Breast epithelium (tissue), 4 donors: ENCODE results near the gene WIPI1. TPM values are rescaled to one million over a fixed set of nuclear protein-coding genes. Genes with fewer than 3 reads are reported as not detected.

Source experiments
- DNase-seq, 2 donors: peaks; one replicate each; pipeline ENCODE4 v3.0.0-alpha.2; 2019; ENCODE audit warnings: low spot score in 2 of 2
- H3K27ac ChIP-seq, 2 donors: fragments of 200-600 bp; sonication (generic) in 1 of 2; one replicate each; pipeline ENCODE4 v1.5.1; 2016 to 2019; ENCODE audit warnings: mild to moderate bottlenecking in 1 of 2
- H3K27me3 ChIP-seq, 2 donors: fragments of 200-600 bp; sonication (generic) in 1 of 2; one replicate each; pipeline versions ENCODE4 v1.5.1 to v1.6.0; 2017 to 2019; ENCODE audit warnings: control low read depth in 1 of 2, mild to moderate bottlenecking in 1 of 2
- H3K36me3 ChIP-seq: fragments of 200-600 bp; one replicate; pipeline ENCODE4 v1.5.1; 2019
- H3K4me1 ChIP-seq, 2 donors: fragments of 200-600 bp; sonication (generic); one replicate each; pipeline ENCODE4 v1.5.1; 2016 to 2019; ENCODE audit warnings: control low read depth in 1 of 2
- H3K4me3 ChIP-seq, 3 donors: fragments of 200-600 bp; sonication (generic); 1 replicate in 2 of 3; 2 replicates in 1 of 3; pipeline ENCODE4 v1.5.1; 2016 to 2019; ENCODE audit warnings: mild to moderate bottlenecking in 3 of 3, moderate library complexity in 2 of 3
- H3K9me3 ChIP-seq, 2 donors: fragments of 200-600 bp; sonication (generic) in 1 of 2; one replicate each; pipeline ENCODE4 v1.5.1; 2016 to 2019; ENCODE audit warnings: control low read depth in 1 of 2
- POLR2A ChIP-seq: fragments of 450-650 bp; IDR thresholded peaks from one replicate; pipeline ENCODE4 v1.6.1; 2016; ENCODE audit warnings: antibody characterized with exemption, mild to moderate bottlenecking, moderate library complexity
- POLR2AphosphoS5 ChIP-seq, 3 donors: sonication (generic); formaldehyde crosslinking; IDR thresholded peaks; one replicate each; pipeline ENCODE4 v1.6.1; 2017; ENCODE audit warnings: antibody characterized with exemption in 3 of 3
- intact Hi-C: fragments of 100-400 bp; cut with DNase I; formaldehyde crosslinking; loops from one replicate; pipeline ENCODE4 v1.15.1; 2023; ENCODE audit warnings: low total_unique reads
- total RNA-seq, 3 donors: library from RNA; depleted of rRNA; stranded (reverse); fragments of >200 nt; gene quantifications; one replicate each; pipeline ENCODE4 v1.1.0, GENCODE V29; 2016
- TF ChIP-seq, protein P1 (sequence below), 3 donors: fragments of 450-650 bp; IDR thresholded peaks; one replicate each; pipeline ENCODE4 v1.5.1; 2016 to 2017; ENCODE audit warnings: antibody characterized with exemption in 3 of 3, mild to moderate bottlenecking in 3 of 3, moderate library complexity in 3 of 3

WIPI1 gene
- total RNA-seq, 3 donors from 2014 or later = 65.1 to 83.6 (median 70.9) TPM

DNA sequence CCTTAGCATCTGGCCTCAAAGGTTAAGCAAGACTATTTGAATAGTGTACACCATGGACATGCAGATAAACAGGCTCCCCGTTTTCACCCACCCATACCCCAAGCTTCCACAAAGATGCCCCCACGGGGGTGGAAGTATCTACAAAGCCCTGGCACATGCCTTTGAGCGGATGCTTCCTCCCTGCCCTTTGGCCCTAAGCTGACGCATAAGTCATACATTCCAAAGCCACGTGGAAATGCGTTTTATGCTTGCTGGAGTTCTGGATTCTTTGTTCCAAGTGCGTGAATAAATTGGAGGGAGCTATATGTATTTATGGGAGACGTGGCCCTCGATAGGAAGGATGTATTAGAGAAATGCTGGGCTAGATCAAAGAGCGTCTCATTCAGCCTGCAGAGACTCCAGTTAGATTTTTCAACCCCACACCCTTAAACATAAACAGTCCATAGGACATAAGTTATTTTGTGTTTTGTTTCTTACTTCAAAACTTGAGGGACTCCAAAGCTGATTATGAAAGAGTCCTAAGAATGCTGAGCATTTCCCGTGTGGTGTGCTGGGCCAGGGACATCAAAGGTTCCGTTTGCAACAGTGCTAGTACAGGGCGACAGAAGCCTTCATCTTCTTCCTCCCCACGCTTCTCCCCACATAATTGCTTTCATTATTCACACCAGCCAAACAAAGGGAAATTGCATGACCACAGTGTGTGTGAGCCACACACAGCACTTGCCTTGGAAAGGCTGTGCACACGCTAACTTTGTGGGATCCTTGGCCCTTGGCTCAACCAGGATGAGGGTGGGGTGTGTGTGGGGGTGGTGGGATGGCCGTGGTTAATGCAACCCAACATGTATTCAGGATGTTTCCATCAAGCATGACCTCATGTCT lies 73.6 kb downstream of the WIPI1 start:
- TF ChIP-seq POLR2A = no peak
- peak in 1 of 3 donors; percentile 57 for TF ChIP-seq POLR2AphosphoS5 (IDR thresholded peaks at IDR 0.05)
- Histone ChIP-seq H3K4me1 (peaks cover 3 to 8% of the 10 kb centered on the region in 2 donors), H3K36me3 (no peaks in the 10 kb centered on the region), H3K4me3 (peak overlapping the region in 1 of 3 donors; percentile 26), H3K27ac (peak overlapping the region; percentile 98 to 99), H3K27me3 (no peaks in the 10 kb centered on the region), H3K9me3 (no peaks in the 10 kb centered on the region)
- DNase-seq = no peak
- intact Hi-C loops = no loop called here

DNA sequence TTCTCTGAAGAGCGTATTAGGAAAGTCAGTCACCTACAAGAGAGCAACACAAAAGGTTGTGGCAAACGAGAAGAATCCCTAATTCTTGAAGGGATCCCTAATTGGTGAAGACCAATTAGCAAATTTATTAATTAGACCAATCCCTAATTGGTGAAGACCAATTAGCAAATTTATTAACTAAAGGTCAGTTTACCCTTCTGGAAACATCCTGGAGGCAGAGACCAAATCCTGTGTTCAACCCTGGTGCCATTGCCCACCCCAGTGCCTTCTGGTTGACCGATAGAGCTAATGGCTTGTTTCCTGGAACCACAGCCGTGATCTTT lies 74.2 kb downstream of the WIPI1 start:
- Histone ChIP-seq H3K4me3 (no peak overlapping the region), H3K4me1 (peaks cover 3 to 12% of the 10 kb centered on the region in 2 donors), H3K9me3 (no peaks in the 10 kb centered on the region), H3K36me3 (no peaks in the 10 kb centered on the region), H3K27me3 (no peaks in the 10 kb centered on the region), H3K27ac (peak overlapping the region; percentile 98 to 99)
- TF ChIP-seq, protein P1, sequence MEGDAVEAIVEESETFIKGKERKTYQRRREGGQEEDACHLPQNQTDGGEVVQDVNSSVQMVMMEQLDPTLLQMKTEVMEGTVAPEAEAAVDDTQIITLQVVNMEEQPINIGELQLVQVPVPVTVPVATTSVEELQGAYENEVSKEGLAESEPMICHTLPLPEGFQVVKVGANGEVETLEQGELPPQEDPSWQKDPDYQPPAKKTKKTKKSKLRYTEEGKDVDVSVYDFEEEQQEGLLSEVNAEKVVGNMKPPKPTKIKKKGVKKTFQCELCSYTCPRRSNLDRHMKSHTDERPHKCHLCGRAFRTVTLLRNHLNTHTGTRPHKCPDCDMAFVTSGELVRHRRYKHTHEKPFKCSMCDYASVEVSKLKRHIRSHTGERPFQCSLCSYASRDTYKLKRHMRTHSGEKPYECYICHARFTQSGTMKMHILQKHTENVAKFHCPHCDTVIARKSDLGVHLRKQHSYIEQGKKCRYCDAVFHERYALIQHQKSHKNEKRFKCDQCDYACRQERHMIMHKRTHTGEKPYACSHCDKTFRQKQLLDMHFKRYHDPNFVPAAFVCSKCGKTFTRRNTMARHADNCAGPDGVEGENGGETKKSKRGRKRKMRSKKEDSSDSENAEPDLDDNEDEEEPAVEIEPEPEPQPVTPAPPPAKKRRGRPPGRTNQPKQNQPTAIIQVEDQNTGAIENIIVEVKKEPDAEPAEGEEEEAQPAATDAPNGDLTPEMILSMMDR (IDR thresholded peaks at IDR 0.05) = no peak
- intact Hi-C loops = no loop called here
- DNase-seq = no peak

DNA sequence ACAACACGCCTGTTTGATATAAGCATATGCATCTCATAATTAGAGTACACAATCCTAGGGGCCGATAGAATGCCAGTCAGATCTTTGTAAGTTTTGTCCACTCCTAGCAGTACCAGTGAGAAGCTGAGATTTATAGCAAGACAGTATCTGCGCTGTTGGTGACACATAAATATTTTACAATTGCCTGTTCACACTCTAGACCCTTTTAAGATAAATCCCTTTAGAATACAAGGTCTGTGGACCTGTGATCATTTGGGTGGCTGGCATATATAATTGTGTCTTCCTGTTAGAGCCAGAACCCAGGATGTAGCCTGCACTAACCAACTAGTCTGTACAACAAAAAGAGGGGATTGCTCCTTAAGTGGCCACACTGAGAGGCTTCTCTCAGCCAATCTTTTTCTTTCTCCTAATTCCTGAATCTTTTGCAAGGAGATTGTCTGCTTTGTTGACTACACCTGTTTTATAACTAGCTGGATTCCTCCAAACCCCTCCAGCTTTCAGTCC lies 74.7 kb downstream of the WIPI1 start:
- Histone ChIP-seq H3K27me3 (no peaks in the 10 kb centered on the region), H3K27ac (peak overlapping the region; percentile 98 to 99), H3K4me1 (peaks cover 3 to 17% of the 10 kb centered on the region in 2 donors), H3K36me3 (no peaks in the 10 kb centered on the region), H3K9me3 (no peaks in the 10 kb centered on the region), H3K4me3 (no peak overlapping the region)
- TF ChIP-seq POLR2A (no peak), POLR2AphosphoS5 (IDR thresholded peaks at IDR 0.05) (no peak)
- TF ChIP-seq, protein P1 (IDR thresholded peaks at IDR 0.05) = no peak
- intact Hi-C loops = no loop called here
- no peak for DNase-seq

DNA sequence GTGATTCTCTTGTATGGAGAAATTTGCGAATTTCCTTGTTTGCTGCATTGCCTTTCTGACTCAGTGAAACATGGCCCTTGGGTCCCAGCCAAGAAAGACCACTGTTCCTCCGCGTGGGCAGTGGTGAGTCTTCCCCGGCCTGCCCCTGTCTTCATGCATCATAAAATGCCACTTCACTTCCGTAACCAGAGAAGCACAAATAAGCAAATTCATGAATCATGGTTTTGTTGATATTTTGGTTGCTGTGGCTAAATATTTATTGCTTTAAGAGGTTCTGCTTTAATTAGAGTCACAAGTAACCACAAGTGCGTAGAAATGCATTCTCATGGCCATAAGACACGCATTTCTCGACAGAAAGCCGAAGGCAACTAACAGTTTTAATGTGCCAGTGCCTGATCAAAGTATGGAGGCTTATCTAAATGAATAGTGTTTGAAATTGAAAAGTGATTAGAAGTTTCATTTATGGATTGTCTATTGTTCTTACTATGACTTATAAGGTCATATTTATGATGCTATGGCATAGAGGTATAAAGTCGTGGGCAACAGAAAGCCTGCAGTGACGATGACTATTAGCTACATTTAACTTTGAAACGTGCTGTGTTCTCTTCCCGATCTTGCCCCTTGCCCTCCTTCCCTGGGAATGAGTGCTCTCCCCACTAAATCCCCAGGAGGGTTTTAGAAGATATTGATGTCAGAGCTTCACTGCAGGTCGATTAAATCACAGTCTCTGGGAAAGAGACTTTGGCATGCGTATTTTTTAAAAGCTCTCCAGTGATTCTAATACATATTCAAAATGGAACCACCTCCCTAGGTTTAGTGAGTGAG lies 76.0 kb downstream of the WIPI1 start:
- Histone ChIP-seq H3K27me3 (no peaks in the 10 kb centered on the region), H3K4me1 (peaks cover 3 to 24% of the 10 kb centered on the region in 2 donors), H3K9me3 (no peaks in the 10 kb centered on the region), H3K4me3 (no peak overlapping the region), H3K27ac (peak overlapping the region; percentile 98 to 99), H3K36me3 (no peaks in the 10 kb centered on the region)
- TF ChIP-seq, protein P1 (IDR thresholded peaks at IDR 0.05) = no peak
- TF ChIP-seq POLR2AphosphoS5 (IDR thresholded peaks at IDR 0.05) = peak in 2 of 3 donors; percentile 43 to 56
- intact Hi-C loops = no loop called here
- peak in 1 of 2 donors; percentile 45 for DNase-seq

DNA sequence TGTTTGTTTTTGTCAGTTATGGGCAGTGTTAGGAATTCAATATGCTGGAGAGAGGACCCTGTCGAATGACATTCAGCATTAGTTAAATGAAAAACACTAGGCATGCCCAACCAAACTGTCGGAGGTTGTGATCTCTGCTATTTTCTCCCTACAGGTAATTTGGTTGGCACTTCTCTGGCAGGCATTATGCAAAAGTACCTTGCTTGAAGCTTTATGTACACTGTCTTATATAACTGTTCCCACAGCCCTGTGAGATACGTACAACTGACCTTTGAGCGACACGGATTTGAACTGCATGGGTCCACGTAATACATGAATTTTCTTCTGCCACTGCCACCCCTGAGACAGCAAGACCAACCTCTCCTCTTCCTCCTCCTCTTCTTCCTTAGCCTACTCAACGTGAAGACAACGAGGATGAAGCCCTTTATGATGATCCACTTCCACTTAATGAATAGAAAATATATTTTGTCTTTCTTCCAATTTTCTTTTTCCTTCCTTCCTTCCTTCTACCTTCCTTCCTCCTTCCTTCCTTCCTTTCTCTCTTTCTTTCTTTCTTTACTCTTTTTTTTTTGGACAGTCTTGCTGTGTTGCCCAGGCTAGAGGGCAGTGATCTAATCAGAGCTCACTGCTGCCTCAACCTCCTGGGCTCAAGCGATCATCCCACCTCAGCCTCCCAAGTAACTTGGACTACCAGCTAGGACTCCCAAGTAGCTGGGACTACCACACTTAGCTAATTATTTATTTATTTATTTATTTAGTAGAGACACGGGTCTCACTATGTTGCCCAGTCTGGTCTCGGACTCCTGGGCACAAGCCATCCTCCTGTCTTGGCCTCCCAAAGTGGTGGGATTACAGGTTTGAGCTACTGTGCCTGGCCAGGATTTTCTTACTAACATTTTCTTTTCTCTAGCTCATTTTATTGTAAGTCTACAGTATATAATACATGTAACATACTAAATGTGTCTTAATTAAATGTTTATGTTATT lies 77.3 kb downstream of the WIPI1 start:
- intact Hi-C loops = no loop called here
- DNase-seq = no peak
- H3K27ac ChIP-seq = peak overlapping the region; percentile 98 to 99
- no peak for TF ChIP-seq POLR2AphosphoS5 (IDR thresholded peaks at IDR 0.05)
- TF ChIP-seq POLR2A = no peak
- TF ChIP-seq, protein P1 (IDR thresholded peaks at IDR 0.05) = no peak
- no peak overlapping the region for H3K4me3 ChIP-seq
- no peaks in the 10 kb centered on the region for H3K9me3 ChIP-seq
- H3K36me3 ChIP-seq = no peaks in the 10 kb centered on the region
- no peaks in the 10 kb centered on the region for H3K27me3 ChIP-seq
- peaks cover 3 to 24% of the 10 kb centered on the region in 2 donors for H3K4me1 ChIP-seq
